H54 (cell line): ENCODE results near the gene TSPEAR.

Experiments
- DNase-seq: peaks from one replicate; pipeline ENCODE4 v3.0.0; 2011; ENCODE audit warnings: low spot score, mixed read lengths; ENCODE audit not compliant: insufficient read length
- FAIRE-seq: peaks from 3 replicates; lab custom pipeline; 2011; peaks lifted over from hg19 to GRCh38; lab: Jason Lieb, UNC
- POLR2A ChIP-seq: IDR thresholded peaks from 2 replicates; pipeline ENCODE4 v1.6.1; 2011; ENCODE audit warnings: low read depth, mild to moderate bottlenecking, low read length

The TSPEAR gene

DNA sequence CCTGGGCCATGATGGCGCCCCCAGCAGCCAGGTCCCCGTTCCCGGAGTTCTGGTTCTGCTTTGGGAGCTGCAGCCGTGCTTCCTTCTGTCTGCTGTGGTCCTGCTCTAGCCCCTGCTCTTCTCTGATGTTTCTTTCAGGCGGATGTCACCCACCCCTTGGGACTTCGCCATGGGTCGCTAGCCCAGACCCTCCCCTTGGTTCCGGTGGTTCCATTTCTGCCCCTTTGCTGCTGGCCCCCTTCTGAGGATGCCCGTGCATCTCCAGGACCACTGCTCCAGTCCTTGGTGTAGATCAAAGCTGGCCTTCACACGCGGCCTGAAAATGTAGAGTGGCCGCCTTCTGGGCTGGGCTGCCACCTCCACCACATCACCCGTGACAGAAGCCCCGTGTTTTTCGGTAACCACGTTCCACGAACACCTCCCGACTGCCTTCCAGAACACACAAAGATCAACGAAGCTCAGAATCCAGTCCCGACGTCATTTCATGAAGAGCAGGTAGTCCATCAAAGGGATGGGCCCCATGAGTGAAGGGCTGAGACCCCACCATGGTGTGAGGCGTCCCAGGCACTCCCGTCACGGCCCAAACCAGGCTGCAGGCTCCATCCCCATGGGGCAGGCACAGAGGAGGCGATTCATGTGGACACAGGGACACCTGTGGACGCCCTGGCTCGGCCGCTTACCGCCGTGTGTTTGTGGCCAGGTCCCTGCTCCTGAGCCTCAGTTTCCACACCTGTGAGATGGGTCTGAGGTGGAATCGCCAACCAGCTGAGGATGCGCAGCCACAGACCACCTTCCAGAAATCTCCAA lies 195.8 kb downstream of the TSPEAR start:
- FAIRE-seq, result no peak
- no peak for DNase-seq
- no peak for TF ChIP-seq POLR2A

GRCh38 chr21:44514746-44515358 lies 196.5 kb downstream of the TSPEAR start:
- no peak for TF ChIP-seq POLR2A
- FAIRE-seq, result no peak
- DNase-seq, result no peak

- DNase-seq (no peak), FAIRE-seq (no peak)
- TF ChIP-seq POLR2A, result no peak
Observed at GRCh38 chr21:44514218-44514520, 197.2 kb downstream of the TSPEAR start.

DNA sequence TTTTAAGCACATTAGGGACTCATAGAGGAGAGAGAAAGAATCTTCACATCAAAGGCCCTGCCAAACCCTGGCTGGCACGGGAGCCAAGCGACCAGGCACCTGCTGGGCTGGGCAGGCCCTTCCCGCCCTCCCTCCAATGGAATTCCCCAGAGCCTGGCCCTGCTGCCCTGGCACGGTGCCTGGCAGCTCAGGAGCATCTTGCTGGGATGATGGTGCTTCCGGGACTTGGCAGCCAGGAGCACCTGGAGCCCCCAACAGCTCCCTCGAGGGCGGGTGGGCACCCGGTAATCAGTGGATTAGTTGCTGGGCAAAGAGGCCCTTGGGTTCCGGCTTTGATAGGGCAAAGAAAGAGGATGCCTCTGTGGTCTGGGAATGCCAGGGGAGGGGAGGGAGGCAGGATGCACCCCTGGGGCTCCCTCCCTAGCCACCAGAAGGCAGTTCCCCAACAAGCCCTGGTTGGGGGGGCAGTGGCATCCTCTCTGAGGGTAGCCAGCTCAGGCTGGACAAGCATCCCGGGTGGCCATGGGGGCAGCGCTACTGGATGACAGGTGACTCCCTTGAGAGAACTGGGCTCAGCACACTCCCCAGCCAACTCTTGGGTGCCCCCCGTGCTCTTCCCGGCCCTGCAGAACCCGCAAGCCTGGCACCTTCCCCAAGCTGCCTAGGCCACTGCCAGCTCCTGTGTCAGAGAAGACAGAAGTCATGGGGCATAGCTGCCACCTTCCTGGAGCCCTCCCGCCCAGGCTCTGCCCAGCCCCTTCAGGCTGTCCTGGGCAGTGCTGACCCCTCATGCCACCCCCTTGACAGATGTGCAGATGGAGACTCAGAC lies 197.8 kb downstream of the TSPEAR start:
- peak; percentile 67 for DNase-seq
- no peak for TF ChIP-seq POLR2A
- no peak for FAIRE-seq

DNA sequence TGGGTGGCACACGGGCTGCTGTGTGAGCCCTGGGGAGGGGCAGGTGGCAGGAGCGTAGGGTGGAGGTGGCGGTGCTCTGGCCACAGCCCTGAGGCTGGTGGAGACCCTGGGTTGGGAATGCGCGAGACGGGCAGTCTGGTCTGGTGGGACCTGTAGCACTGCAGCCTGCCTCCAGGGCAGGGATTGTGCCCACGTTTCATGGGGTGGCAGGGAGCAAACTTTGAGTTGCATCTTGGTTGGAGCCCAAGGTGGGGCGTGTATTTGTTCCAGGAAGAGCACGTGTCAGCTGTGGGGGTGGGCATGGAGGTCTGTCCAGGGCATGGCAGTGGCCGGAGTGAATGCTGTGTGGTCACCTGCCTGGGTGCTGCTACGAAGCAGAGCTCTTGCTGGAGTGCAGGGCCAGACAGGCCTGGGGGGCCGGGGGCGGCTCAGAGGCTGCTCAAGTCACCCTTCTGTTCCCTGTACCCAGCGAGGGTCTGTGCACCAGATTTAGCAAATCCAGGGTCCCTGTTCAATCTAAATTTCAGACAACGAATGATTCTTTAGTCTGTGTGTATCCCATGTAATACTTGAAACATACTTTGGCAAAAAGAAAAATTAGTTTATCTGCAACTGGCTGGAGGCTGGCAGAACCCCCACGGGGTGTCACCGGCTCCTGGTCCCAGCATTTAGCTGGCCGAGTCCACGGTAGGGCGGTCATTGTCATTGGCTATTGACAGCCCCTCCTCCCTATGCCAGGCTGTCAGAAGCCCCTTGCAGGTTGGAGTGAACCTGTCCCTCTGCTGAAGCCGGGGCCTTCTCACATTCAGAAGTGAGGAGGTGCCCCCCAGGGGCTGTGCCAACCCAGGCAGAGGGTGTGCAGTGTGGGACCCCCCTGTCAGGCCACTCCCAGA lies 198.6 kb downstream of the TSPEAR start:
- FAIRE-seq (no peak), DNase-seq (no peak)
- TF ChIP-seq POLR2A, result no peak

GRCh38 chr21:44511938-44512275 lies 199.5 kb downstream of the TSPEAR start:
- DNase-seq (no peak), FAIRE-seq (no peak)
- TF ChIP-seq POLR2A, result no peak

- no peak for TF ChIP-seq POLR2A
- FAIRE-seq (no peak), DNase-seq (no peak)
Observed at GRCh38 chr21:44511219-44511937, 200.0 kb downstream of the TSPEAR start.

DNA sequence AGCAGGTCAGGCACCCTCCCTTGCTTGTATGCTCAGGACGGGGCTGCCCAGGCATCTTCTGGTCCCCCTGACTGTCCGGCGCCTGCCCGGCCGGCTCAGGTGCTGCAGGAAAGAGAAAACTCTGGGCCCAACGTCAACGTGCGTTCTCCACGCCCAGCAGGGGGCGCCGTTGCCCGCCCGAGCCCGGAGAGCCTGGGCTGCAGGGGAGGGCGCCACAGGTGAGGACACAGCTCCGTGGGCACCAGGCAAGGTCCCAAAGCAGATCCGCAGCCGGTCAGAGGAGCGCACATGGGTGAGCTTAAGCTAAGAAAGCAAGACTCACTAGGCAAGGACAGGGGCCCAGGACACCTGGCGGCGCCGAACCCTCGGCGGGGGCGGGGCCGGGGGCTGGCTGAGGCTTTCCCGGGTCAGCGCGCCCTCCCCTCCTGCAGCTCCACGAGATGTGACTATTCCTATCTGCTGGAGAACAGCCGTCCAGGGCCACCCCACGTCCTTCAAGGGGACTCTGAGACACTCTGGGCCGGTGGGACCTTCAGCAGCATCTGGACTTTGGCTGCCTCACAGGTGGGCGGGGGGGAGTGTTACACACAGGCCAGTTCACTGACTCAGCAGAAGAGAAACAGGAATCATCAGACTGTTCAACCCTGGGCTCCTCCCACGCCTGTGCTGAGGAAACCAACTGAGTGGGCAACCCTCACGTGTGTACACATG lies 200.7 kb downstream of the TSPEAR start:
- no peak for TF ChIP-seq POLR2A
- peak; percentile 70 for DNase-seq
- no peak for FAIRE-seq

GRCh38 chr21:44510109-44510507 lies 201.3 kb downstream of the TSPEAR start:
- TF ChIP-seq POLR2A, result no peak
- FAIRE-seq (no peak), DNase-seq (no peak)

DNA sequence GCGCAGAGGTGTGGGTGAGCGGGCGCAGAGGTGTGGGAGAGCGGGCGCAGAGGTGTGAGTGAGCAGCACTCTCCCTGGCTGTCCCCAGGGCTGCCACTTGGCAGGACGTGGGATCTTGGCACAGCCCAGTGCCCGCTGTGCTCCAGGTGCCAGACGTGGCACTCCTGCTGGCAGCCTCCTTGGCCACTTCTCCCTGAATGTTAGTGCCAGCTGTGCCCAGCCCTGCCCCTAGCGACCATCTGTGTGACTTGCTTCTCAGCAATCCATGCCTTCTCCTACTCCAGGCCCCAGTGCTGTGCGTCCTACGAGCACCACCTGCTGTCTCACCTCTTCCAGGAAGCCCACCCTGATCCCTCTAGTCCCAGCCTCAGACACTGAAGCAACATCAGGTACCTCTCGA lies 201.8 kb downstream of the TSPEAR start:
- FAIRE-seq (no peak), DNase-seq (peak; percentile 67)
- TF ChIP-seq POLR2A, result no peak

GRCh38 chr21:44508711-44509445 lies 202.5 kb downstream of the TSPEAR start:
- no peak for FAIRE-seq
- DNase-seq, result no peak
- TF ChIP-seq POLR2A, result no peak

DNA sequence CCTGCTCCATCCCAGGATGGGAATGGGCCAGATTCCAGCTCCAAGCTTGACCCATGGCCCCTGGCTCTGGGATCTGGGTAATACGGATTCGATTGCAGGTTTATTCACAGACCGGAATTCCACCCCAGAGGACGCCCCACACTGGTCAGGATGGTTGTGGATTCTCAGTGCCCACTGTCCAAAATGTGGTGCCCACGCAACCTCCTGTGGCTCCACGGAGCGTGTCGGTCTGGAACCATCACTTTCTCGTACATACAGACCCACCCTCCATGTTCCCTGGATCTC lies 203.0 kb downstream of the TSPEAR start:
- TF ChIP-seq POLR2A, result no peak
- no peak for FAIRE-seq

More for the DNA sequence above, 203.0 kb downstream of the TSPEAR start:
- DNase-seq, result no peak
